Measurements from ENCODE around the gene AP5S1.

DNA sequence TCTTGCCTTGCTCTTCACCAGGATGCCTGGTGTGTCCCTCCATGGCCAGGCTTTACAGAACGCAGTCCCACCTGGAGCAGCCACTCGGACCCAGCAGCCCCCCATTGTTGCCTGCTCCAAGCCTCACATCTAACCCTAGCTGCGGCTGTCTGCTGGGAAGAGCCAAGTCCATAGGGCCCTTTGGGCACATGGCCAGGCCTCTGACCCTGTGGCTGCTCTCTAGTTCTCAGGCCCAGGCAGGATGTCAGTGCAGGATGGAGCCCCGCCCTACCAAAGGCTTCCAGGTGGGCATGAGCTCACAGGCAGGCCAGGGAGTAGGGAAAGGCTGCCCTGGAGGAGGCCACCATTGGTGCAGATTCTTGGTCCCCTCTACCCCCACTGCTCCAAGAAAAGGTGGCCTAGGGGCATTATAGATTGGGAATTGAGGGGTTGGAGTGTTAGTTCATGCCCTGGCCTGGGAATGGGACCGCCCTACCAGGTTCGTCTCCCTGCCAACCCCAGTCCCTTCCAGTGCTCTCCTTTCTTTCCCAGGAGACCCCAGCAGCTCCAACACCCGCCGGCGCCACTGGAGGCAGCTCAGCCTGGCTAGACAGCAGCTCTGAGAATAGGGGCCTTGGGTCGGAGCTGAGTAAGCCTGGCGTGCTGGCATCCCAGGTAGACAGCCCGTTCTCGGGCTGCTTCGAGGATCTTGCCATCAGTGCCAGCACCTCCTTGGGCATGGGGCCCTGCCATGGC lies 45.0 kb downstream of the AP5S1 start:
- TF ChIP-seq, protein P1, sequence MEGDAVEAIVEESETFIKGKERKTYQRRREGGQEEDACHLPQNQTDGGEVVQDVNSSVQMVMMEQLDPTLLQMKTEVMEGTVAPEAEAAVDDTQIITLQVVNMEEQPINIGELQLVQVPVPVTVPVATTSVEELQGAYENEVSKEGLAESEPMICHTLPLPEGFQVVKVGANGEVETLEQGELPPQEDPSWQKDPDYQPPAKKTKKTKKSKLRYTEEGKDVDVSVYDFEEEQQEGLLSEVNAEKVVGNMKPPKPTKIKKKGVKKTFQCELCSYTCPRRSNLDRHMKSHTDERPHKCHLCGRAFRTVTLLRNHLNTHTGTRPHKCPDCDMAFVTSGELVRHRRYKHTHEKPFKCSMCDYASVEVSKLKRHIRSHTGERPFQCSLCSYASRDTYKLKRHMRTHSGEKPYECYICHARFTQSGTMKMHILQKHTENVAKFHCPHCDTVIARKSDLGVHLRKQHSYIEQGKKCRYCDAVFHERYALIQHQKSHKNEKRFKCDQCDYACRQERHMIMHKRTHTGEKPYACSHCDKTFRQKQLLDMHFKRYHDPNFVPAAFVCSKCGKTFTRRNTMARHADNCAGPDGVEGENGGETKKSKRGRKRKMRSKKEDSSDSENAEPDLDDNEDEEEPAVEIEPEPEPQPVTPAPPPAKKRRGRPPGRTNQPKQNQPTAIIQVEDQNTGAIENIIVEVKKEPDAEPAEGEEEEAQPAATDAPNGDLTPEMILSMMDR (IDR thresholded peaks at IDR 0.05 in 8 of 11, conservative IDR thresholded peaks at IDR 0.05 in 3 of 11) = no peak
- TF ChIP-seq POLR2AphosphoS5 (IDR thresholded peaks at IDR 0.05) = peak in 1 of 3 donors; percentile 16

Data from spleen (tissue), 7 donors.